HG02759 (cell line): ENCODE data around the gene ADCY2.

ENCODE experiments used
- ATAC-seq: cut with Tn5 transposase; IDR thresholded peaks from one replicate; pipeline ENCODE4 v1.9.1; 2021; ENCODE audit warnings: mild to moderate bottlenecking, moderate library complexity; ENCODE audit not compliant: unreplicated experiment

The ADCY2 gene

DNA sequence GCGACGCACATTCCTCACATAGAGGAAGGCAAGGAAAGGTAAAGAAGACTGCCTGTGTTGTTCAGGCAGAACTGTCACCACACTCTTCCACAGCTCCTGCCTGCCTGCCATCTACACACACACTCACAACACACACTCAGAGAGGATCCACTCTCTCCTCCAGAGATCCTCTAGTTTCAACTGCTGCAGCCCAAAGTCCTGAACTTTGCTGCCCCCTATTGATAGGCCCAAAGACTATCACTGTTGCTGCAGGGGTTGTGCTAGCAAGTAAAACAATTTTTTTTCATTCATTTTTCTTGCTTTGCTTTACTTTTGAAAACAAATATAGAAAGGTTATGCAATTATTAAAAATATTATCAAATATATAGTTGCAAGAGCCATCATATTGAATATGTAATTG, 460.9 kb downstream of the ADCY2 start:
- ATAC-seq: peak; percentile 44

DNA sequence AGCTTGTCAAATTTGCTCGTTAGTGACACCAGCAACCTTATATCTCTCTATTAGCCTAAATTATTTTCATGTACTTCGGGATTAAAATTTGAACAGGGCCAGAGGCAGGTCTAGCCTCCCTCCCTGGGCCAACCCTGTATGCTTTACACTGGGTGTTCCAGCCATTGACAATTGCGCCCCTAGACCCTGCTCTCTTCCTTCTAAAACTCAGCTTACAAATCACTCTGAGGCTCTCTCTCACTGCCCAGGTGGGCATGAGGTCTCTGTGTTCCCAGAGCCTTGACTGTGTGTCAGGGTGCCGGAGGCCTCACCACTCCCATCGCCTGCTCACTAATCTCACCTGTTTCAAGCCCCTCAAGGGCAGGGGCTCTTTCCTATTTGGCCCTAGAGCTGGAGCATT, 461.4 kb downstream of the ADCY2 start:
- ATAC-seq: no peak

DNA sequence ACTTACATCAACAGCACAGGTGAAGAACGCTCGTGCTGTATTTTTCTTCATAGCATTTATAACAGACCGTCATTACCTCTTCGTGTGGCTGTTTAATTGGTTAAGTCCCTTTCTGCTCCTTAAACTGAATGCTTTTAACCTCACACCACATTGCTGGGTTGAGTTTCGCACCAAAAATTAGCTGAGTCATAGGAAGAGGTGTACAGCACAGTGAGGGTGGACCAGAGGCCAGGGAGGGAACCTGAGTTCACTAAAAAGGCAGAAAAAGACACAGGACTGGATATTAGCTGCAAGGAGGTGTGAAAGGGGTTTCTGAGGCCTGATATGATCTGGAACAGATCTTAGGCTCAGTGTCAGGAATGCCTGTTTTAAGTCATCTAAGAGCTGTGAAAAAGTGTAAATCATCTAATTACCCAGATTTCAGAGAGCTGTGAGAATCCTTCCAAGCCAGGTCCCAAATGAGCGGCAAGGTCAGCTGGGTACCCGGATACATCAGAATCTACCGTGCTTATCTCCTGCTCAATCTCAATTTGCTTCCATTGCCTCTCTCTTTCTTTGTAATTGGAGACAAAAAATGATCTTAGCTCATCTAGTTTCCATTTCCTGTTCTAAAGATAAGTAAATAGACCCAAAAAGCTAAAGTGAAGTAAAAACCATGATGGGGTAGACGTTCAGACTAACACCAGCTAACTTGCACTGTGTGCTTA, 462.1 kb downstream of the ADCY2 start:
- ATAC-seq: no peak

DNA sequence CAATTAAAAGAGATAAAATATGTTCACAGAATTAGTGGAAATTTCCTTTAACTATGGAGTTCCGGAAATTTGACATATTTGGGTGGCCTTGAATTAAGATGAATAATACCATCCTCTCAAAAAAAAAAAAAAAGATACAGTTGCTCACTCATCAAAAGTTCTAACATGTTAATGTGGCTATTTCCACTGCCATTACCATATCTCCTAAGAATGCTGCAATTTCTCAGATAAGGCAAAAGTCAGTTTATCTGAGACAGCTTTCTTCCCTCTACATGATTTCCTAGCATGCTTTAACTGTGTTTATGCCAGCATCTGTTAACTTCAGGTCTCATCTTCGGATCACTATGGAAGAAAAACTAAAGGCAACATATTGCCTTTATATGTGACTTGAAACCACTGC, 470.3 kb downstream of the ADCY2 start:
- ATAC-seq: no peak

DNA sequence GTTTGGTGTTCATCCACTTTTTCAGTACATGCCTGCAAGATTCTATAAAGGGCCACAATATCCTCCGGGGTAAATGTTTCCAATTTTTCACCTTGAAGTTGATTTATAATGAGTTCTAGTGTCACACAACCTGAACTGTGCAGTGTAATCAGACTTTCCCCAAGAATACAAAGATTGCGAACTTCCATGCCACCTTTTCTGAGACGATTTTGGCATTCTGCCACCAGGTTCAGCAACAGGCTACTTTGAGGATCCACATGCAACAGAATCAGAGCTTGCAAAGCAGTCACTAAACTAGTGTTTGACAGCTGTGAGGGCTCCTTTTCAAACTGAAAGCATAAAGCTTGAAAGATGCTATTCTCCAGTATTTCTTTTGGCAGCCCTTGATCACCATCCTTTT, 471.3 kb downstream of the ADCY2 start:
- no peak for ATAC-seq

DNA sequence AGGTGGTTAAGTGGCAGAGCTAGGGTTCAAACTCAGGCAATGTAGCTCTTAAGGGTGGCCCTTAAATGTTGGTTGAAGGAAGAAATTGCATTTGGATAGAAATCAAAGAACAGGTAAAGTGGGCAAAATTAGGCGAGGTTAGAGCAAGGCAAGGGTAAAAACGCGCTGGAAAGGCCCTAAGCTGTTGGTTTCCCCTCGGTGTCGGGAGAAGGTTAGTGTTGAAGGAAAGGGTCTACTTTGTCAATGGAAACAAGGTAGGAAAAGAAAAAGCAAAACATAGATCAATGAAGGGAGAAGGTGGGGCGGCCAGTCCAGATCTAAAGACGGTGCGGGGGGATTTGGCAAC, 472.5 kb downstream of the ADCY2 start:
- ATAC-seq: peak; percentile 1

DNA sequence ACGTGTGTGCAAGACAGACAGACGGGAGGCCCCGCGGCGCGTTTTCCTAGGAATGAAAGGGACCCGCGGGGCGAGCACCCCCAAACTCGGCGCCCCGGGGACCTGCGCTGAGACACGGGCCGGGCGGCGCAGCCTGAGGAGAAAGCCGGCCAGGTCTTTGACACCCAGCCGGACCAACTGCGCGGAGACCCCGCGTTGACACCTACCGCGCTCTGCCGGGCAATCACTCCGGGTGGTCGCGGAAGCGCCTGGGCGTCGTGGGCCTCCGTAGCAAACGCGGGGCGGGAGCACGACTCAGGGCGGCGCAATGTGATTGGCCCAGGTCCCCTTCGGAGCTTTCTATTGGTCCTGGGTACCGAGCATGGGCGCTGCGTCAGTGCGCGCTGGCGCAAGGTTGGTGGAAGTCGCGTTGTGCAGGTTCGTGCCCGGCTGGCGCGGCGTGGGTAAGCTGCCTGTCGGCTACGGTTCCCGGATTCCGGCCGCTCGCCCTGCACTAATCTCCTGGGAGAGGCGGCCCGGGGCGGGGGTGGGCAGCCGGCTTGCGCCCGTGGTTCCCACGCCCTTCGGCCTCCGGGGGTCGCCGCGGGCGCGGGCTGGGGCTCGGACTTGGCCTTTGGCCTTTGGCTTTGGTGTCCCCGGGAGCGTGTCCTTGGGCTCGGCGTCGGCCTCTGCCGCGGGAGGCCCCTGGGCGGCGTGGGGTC, 473.0 kb downstream of the ADCY2 start, which contains the start of the genes FASTKD3 and MTRR:
FASTKD3 (minus strand) TSS at position 259 of the 701 bp plus-strand sequence. CDS start 948 bp downstream, outside the sequence.
MTRR (plus strand) TSS at position 376 of the 701 bp plus-strand sequence. CDS start 1,647 bp downstream, outside the sequence.
- peak; percentile 98 for ATAC-seq

DNA sequence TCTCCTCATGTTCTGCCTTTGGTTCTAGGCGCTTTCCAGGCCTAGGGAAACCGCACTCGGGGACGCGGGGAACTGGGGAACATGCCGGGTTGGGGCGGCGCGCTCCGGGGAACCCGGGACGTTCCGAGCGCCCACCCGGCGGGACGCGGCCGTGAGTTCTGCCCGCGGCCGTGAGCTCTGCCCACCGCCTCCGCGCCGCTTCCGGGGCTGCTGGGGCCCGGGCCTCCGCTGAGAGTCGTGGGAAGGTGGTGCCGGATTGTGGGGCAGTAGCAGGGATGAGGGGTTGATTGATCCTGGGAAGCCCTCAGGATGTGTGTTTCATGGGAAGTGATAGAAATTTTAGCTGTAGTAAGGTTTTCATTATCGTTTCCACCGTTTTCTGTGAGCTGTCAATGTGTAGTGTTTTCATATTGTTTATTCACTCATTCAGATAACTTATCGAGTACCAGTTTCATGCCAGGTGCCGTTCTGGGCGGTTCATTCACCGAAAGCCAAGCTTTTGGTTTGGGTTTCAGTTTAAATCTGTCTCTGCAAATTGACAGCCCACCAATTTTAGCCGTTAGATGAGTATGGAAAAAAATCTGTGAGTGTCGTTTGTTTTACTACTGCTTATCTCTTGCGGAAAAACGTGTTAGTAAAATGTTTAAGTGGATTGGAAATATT, 473.7 kb downstream of the ADCY2 start:
- peak; percentile 40 for ATAC-seq

DNA sequence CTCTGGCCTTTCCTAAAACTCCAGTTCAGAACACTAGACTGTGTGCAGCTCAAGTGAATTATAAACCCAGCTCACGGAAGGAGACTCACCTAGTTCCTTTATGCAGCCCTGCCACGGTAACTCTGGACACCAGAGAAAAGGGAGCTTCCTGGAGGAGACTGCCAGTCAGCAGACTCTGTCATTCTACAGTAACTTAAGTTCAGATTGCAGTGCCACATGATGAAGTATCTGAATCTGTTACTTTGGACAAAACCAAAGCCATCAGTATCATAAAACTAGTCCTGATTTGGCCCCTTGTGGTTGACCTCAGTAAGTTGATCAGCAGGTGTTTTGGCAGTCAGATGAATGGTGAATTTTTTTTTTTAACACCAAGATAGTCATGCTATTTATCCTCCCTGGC, 475.7 kb downstream of the ADCY2 start:
- no peak for ATAC-seq

DNA sequence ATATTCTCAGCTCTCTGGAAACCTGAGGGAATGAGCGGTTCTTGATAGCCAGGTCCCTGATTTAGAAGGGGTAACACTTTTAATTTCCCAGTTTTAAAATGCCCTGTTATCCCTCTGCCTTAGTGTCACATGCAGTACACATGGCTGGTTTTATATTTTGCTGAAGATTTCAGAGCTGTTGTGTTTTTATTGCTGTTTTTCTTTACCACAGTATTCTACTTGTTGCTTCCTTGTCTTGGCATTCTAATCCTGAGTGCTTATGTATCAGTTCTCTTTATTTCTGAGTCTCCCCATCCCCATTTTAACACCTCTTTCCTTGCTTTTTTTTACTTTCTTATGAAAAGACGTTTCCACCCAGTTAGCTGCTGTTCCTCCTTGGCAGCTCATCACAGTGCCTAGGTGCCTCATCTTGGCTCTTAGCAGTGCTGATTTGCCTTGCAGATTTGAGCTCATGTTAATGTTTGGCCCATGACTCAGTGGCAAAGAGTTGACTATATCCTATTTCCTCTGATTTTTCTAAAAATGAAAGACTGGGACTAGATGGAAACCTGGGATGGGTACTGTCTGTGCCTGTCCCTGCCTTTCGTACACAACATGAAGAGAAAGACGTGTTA, 476.7 kb downstream of the ADCY2 start:
- no peak for ATAC-seq

DNA sequence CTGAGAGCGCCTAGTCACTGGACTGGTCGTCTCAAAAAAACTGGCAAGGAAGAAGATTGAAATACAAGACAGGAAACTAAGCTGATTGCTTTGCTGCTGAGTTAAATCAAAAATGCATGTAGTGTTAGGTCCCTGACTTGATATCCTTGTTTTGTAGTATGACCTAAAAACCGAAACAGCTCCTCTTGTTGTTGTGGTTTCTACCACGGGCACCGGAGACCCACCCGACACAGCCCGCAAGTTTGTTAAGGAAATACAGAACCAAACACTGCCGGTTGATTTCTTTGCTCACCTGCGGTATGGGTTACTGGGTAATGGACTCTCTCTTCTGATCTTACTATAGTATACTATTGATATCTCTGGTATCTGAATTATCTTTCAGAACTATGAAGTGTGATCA, 477.3 kb downstream of the ADCY2 start:
- no peak for ATAC-seq

DNA sequence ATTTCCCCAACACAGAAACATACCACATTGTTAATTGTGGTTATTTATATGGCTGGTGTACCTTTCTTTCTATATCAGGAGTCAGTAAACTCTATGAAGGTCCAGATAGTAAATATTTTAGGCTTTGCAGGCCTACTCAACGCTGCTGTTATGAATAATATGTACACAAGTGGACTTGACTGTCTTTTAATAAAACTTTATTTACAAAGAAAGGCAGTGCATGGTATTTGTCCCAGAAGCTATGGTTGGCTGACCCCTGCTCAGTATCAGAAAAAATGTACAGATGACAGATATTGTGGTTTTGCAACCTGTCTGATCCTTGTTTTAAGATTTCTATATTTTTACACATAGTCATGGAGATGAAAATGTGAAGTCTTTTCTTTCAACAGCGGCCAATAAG, 478.7 kb downstream of the ADCY2 start:
- no peak for ATAC-seq

DNA sequence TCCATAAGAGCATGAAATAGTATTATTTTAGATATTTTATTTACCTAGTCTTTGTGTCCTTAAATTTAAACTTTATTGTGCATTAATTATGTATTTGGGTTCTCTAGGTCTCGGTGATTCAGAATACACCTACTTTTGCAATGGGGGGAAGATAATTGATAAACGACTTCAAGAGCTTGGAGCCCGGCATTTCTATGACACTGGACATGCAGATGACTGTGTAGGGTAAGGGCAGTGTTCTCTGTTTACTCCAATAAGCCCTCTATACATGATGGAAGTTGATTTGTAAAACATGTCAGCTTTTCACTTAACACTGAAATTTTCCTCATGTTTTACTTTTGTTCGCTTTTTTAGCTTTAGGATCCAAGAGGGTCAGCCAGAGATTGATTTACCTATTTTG, 479.2 kb downstream of the ADCY2 start:
- ATAC-seq: no peak

DNA sequence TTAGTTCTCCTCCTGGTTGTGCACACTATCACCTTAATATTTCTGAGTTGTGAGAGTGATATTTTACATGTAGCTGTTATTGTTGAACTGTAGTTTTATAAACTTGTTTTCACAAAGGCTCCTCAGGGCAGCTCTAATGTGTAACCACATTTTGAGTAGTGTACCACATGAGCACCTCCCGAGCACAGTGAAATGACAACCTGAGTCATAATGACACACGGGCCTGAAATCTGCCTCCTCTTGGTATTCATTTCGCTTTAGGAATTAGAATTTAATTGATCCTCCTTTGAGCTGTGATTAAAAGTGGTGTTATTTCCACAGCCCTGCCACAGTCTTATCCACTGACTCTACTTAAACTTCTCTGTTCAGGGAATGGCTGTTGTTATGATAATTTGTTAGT, 480.9 kb downstream of the ADCY2 start:
- ATAC-seq: peak; percentile 46

DNA sequence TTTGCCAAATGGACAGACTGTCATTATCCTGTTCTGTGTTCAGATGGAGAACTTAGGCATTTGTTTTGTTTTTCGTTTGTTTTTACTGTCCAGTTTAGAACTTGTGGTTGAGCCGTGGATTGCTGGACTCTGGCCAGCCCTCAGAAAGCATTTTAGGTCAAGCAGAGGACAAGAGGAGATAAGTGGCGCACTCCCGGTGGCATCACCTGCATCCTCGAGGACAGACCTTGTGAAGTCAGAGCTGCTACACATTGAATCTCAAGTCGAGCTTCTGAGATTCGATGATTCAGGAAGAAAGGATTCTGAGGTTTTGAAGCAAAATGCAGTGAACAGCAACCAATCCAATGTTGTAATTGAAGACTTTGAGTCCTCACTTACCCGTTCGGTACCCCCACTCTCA, 481.9 kb downstream of the ADCY2 start:
- ATAC-seq: no peak

DNA sequence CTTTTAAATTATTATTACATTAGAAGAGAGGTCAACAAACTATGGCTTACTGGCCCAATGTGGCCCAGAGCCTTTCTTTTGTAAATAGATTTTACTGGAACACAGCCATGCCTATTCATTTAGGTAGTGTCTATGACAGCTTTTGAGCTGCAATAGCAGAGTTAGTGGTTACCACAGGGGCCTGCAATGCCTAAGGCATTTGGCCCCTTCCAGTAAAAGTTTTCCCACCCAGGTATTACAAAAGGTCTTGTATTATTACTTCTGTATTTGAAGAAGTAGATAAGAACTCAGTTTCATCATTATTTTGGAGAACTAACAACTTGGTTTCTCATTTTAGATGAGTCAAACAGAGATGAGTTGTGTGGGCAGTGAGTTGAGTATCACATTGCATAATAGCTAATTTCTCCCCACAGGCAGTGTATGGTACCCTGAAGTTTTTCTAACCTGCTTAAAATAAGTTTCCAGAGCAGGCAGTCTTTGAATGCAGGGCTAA, 482.5 kb downstream of the ADCY2 start:
- ATAC-seq: peak; percentile 95
